Activated CD4-positive, alpha-beta T cell treated with anti-CD3 and anti-CD28 coated beads, Interleukin-2, Interleukin-6, amounts not matched to agents 100 ng/mL and 50 ng/mL, durations not matched to agents 16 hours and 8 hours (primary cell): ENCODE measurements around the gene KRT17.
"Not testable (repeated sequence)": the region's sequence is repeated elsewhere in the genome, so short reads cannot be mapped to it uniquely, and the experiment has no call there.

Experiments used
- DNase-seq: peaks from one replicate; pipeline ENCODE4 v3.0.0-alpha.2; 2020

KRT17 gene

DNA sequence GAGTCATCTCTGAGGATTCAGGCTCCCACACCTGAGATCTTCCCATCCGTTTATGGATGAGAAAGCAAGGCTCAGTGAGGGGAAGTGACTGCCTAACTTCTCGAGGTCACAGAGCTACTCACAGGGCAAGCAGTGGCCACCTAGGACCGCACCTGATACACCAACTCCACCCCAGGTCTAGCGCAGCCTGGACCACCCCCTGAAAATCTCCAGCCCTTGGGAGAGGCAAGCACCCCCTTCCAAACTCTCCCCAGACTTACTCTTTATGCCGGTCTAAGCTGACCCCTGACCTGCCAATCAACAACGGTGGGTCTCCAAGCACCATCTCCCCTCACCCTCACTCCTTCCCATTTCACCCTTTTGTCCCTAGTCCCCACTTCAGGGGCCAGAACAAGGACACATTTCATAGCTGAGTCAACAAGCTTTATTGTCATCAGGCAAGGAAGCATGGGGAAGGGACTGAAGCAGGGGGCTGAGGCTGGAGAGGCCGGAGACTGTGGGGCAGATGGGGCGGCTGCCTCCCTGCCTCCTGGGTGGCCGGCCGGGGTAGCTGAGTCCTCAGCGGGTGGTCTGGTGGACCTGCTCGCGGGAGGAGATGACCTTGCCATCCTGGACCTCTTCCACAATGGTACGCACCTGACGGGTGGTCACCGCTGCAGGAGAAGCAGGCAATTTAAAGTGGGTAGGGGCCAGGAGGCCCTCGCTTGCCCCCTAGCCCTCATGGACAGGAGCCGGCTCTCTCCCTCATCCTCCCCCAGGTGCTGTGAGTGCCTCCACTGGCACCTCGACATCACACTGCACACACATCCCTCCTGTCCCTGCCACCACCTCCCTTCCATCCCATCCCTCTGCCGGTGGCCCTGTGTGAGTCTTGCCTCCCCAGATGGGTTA is 5.1 kb downstream of the KRT17 start:
- no peak for DNase-seq

DNA sequence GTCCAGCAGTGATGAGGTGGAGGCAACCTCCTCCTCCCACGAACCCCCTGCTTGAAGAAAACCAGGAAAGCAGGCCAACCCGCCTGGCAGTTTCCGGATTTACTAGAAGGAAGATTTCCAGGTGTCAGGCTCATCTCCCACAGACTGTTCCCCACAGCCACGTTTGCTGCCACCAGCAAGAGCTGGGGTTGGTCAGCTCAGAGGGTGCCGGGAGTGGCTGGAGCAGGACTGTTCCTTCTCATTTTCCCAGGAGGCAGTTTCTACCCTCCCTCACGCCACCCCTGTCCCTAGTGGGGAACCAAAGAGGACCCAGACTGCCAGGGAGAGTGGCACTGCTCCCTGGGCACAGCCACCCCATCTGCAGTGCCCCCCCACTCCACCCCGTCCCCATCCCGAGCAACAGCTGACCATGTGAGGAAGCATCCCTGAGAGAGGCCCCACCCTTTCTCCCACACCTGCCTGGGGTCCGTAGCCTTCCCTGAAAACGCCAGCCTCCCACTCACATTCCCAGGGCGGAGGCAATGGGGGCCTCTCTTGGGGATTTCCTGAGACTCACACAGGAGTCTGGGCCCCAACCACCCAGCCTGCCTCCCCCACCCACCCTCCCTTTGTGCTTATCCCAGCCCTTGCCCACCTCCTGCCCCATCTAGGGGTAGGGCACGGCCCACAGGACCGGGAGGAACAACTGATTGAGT is 5.9 kb downstream of the KRT17 start:
- no peak for DNase-seq

- DNase-seq: no peak
Measured at GRCh38 chr17:41617698-41618097, 6.7 kb downstream of the KRT17 start.

DNA sequence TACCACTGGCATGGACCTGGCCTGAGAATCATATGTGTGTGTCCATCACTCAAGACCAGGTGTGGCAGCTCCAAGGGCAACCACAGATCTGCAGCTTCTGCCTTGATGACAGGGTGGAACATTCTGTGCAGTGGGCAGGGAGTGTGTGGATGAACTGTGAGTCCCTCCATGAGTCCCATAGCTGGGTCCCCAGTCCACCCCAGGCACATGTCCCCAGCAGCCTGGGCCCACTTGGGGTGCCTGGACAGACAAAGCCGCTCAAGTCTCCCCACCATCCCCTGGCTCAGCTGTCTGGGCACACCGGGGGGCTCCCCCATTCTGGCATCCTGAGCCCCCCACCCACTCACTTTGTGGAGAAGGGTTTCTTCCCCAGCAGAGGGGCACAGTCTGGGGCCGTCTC is 7.2 kb downstream of the KRT17 start:
- DNase-seq: no peak

DNA sequence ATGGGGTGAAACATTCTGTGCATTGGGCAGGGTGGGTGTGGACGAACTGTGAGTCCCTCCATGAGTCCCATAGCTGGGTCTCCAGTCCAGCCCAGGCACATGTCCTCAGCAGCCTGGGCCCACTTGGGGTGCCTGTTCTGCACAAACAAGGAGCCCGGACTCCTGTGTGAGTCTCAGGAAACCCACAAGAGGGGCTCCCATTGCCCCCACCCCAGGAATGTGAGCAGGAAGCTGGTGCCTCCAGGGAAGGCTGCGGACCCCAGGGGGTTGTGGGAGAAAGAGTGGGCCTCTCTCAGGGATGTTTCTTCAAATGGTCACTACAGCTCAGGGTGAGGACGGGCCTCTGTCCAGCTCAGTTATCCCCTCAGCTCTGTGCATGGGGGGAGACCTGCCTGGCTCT is 7.9 kb downstream of the KRT17 start:
- not testable (repeated sequence) for DNase-seq

DNA sequence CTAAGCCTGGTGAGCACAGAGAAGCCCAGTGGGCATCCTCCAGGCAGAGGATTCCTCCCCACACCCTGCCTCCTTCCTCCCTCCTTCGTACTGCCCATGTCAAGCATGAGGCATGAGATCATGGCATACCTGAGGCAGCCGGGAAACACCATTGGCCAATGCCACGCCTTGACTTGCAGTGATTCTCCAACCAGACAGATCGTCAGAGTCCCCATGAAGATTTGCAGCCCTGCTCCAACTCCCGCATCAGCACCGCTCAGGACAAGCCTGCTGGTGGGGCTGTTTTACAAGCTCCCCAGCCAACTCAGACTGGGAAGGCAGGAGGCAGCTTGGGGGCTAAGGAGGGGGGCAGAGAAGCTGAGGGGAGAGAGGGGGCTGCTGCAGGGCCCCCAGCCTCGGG is 8.9 kb downstream of the KRT17 start:
- no peak for DNase-seq

DNA sequence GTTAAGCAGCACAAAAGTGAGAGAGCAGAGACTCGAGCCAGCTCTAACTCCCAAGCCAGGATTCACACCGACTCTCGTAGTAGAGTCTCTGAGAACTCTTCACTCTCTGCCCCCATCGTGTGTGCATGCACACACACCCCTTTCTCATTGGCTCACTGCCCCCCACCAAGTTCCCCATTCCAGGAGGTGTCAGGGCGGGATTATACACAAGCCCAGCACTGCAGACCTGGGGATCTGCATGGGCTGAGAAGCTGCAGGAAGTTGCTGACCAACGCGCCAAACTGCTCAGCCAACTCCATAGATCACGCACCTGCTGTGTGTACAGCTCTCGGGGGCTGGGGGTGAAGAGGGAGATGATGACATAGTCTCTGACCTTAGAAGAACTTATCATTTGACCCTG is 9.6 kb downstream of the KRT17 start:
- not testable (repeated sequence) for DNase-seq

DNA sequence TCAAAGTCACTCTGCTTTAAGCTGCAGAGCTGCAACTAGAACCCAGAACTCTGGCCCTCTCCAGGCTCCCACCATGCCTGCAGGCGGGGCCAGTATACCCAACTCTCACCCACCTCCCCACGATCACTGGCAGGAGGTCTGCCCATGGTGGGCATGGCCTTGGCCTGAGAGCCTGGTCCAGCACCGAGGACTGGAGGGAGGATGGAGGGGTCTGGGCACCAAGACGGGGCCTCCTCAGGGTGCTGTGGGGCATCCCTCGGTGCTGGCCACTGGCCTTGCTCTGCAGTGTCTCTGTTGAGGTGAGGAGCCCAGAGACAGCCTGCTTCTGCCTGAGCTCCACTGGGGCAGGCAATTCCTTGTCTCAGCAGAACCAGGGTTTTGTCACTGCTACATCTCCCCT is 10.3 kb downstream of the KRT17 start:
- no peak for DNase-seq

DNA sequence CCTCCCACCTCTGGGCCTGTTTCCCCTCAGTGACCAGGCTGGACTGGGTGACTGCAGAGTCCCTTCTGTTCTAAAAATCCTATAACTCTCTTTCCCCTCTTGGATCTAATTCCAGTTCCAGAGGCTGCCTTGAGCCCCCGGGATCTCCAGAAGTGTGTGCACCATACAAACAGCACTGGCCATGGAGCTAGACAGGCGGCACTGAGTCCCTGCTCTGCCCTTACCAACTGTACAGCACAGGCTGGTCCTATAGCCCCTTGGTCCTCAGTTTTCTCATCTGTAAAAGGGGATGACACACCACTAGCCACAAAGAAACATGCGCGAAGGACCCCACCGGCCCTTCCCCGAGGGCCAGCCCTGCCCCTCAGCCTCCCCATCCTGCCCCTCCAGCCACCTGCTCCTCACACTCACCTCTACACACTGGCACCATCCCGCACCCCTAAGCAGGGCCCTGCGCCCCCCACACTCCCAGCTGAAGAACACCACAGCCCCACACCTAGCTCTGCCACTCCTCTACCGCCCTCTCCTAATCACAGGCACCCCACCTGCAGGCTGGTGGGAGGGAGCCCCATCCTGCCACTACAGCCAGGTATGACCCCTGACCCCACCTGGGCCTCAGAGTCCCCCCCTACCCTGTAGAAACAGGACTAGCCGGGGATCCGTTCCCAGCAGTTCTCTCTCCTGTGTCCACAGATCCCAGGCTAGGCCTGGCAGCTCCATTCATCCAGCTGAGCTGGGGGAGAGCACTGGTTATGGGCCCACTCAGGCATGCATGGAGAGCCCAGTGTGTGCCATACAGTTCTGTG is 10.9 kb downstream of the KRT17 start:
- DNase-seq: no peak

GRCh38 chr17:41612376-41613160 is 11.8 kb downstream of the KRT17 start, which contains the start of gene KRT16:
Gene KRT16, minus strand, starts transcription at chr17:41612767. Its CDS starts 79 bp downstream, at chr17:41612688.
- not testable (repeated sequence) for DNase-seq

DNA sequence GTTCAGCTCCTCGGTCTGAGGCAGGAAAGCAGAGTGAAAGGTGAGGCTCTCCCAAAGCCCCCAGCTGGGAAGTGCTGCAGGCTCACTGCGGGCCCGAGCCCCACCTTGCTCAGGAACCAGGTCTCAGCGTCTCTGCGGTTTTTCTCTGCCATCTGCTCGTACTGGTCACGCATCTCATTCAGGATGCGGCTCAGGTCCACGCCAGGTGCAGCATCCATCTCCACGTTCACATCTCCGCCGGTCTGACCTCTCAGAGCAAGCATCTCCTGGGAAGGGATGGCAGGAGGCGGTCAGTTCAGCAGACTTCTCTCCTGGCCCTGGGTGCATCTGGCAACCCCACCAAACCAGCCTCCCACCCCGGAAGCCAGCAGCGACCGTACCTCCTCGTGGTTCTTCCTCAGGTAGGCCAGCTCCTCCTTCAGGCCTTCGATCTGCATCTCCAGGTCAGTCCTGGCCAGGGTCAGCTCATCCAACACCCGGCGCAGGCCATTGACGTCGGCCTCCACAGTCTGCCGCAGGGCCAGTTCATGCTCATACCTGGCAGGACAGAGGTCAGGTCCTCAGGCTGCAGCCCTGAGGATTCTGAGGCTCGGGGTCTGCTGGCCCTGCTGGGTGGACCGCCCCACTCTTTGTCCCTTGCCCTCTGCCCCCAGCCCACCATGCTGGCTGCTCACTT is 13.3 kb downstream of the KRT17 start:
- DNase-seq: no peak

DNA sequence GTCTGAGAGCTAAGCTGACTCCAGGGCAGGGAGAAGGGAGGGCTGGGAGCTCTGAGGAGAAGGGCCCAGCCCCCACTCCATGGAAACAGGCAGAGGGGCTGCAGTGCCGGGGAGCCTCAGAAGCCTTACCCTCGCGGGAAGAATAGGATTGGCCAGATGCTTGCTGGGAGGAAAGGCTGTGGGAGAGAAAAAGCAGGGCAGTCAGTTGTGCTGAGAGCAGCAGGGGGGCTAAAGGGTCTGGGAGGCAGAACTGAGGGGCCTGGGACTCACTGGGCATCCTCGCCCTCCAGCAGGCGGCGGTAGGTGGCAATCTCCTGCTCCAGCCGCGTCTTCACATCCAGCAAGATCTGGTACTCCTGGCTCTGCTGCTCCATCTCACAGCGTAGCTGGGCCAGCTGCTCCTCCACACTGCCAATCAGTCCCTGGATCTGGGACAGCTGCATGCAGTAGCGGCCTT is 14.3 kb downstream of the KRT17 start:
- not testable (repeated sequence) for DNase-seq

DNA sequence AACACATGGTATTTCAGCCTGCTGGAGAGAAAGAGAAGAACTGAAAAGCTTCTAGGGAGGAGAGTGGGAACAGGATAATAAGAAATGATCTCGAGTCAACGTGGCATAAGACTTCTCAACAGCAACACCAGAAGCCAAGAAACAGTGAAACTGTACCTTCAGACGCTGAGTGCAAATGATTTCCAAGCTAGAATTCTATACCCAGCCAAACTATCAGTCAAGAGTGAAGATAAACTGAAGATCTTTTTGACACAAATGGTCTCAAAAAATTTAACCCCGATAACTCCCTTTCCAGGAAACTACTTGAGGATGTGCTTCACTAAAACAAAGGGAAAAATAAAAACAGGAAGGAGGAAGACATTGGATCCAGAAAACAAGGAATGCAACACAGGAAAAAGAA is 17.4 kb downstream of the KRT17 start:
- not testable (repeated sequence) for DNase-seq

DNA sequence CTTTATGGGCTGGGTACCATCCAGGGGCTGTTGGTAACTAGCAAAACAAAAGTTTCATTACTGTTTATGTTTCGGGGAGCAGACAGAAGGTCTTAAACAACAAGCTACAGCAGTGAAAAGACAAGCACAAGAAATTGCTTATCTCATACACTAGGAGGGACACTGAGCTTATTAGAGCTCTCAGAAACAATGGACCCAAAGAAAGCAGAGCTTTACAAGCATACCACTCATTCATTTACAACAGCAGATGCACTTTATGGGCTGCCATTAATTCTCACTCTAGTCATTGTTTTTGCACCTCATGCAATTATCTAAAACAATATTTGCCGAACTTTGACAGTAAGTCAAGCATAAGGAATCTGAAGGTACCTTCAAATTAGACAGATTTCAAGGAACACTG is 21.9 kb downstream of the KRT17 start:
- DNase-seq: no peak

- no peak for DNase-seq
Measured at GRCh38 chr17:41600318-41600717, 24.1 kb downstream of the KRT17 start.

DNA sequence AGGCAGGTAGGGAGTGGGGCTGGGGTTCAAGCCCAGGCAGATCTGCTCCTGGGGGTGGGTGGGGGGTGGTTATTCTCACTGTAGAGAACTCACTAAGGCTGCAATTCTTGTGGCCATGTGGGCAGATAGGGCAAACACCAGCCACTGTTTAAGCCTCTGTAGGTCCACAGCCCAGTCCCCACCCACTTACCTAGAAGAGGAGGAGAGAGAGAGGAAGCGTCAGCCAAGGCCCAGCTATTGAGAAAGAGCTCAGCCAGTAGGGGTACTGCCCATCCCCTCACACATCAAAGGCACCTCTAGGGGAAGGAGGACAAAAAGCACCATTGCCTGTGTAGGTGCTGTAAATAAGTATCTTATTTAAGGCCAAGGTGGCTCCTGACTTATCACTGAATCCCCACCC is 24.7 kb downstream of the KRT17 start:
- no peak for DNase-seq

GRCh38 chr17:41595585-41595984 is 28.8 kb downstream of the KRT17 start:
- no peak for DNase-seq

DNA sequence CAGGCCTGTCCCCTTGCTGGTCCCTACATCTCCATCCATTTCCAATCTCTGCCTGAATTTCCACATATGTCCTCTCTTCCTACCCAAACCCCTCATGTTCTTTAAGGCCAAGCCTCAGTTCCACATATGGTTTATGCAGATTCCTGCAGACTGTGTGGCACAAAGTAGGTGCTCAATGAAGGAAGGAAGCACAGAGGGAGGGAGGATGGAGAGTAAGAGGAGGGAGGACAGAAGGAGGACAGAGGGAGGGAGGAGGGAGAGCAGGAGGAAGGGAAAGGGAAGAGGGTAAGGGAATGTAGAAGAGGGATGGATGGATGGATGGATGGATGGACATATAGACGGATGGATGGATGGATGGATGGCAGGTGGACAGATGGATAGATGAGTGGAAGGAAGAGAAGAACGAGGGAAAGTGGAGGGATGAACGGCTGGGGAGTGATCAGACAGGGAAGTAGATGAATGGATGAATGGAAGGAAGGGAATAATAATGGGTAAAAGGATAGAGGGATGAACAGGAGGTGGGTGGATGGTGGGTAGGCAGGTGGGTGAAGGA is 29.9 kb downstream of the KRT17 start:
- no peak for DNase-seq

DNA sequence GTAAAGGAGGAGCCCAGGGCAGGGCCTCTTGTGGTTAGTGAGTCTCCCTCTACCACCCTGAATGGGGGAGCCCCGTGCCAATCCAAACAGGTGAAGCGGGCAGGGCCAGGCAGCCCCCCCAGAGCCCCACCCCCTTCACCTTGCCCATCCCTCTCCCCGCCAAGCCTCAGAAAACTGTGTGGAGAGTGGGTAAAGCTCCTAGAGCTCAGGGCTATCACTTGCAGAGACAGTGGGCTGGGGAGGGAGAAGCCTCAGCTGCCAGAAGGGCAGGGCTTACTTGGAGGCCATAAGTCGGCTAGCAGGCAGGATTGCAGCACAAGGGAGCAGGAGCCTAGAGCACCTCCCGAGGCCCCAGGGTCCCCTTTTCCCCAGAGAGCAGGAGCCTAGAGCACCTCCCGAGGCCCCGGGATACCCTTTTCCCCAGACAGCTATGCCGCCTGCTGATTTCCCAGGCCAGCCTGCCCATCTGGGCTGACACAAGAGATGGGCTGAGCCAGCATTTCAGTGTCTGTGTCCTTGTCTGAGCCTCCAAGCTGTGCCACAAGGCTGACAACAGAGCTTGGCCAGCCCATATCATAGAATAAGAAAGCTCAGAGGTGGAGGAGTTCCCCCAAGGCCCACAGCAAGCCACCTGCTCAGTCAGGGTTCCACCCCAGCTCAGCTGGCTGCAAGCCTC is 30.9 kb downstream of the KRT17 start:
- DNase-seq: no peak

DNA sequence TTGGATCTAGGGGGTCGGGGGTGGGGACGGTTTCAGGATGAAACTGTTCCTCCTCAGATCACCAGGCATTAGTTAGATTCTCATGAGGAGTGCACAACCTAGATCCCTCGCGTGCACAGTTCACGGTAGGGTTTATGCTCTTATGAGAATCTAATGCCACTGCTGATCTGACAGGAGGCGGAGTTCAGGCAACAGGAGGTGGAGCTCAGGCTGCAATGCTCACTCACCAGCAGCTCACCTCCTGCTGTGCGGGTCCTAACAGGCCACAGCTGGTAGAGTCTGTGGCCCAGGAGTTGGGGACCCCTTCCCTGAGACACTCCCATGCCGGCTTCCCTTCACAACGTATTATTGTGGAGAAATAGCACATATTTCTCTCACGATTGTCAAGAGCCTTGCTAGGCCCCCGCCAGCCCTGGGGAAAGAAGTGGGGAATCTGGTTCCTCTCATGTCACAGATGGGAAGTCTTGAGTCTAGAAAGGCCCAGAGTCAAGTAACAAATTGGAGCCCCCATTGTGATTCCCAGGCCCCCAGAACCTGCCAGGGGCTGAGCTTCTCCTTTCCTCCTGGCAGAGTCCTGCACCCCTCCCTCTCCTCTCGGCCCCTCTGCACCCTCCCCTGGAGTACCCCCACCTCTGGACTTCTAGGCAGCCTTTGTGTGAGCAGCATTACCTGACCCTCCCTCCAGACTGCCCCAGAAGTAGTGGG is 31.6 kb downstream of the KRT17 start:
- DNase-seq: no peak
